Stimulated activated CD4-positive, alpha-beta T cell treated with anti-CD3 and anti-CD28 coated beads, Interleukin-4, amount 100 ng/mL, for 4 hours (primary cell): ENCODE results near the gene STRN3.
"Not testable (repeated sequence)": the region's sequence is repeated elsewhere in the genome, so short reads cannot be mapped to it uniquely, and the experiment has no call there.

Experiments
- DNase-seq, 2 experiments: peaks; one replicate each; pipeline ENCODE4 v3.0.0-alpha.2; 2020

STRN3 gene

GRCh38 chr14:31030469-31030868 is 4.3 kb upstream of the STRN3 start:
- DNase-seq: no peak

- DNase-seq: no peak
These were observed 3.1 kb upstream of the STRN3 start for GRCh38 chr14:31029016-31029970.

GRCh38 chr14:31027847-31028246 is 1.7 kb upstream of the STRN3 start:
- DNase-seq: no peak

DNA sequence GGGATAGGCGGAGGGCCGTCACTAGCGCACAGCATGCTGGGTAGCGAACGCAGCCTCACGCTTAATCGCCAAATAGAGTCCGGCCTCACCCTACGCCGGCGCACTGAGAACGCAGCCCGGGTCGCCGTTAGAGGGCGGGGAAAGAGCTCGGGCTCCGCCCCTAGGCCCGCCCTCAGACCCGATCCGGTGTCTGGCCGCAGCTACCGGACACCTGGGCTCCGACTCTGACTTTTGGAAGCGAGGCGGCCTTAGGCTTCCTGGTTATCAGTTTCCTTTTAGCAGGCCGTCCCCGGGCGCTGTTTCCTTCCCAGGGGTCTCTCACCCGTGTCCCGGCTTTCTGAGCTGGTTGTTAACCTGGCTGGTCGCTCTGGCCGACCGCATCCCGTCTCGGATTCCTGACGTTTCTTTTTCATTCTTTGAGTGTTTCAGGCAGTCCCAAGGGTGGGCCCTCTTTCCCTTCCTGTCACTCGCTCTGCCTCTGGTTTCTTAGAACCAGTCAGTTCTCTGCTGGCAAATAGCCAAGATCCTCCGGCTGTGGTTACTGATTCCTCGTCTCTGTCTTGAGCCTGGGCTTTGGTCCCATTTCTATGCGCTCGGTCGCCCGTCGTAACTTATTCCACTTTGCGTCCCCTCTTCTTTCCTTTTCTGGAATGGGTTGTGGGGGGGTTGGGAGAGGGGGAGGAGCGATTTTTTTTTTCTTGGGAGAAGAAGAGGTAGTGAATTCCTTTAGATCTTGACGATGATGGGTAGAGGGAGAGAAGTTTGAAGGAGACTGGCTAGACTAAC is 464 bp upstream of the STRN3 start:
- peak; percentile 89 to 91 for DNase-seq

- DNase-seq: peak; percentile 28 to 43
These were observed 657 bp downstream of the STRN3 start, which contains the start of gene AP4S1 for GRCh38 chr14:31025367-31026076. AP4S1 (plus strand) TSS chr14:31025649; CDS start chr14:31066197, 40,548 bp downstream.

GRCh38 chr14:31024577-31025366 is 1.4 kb downstream of the STRN3 start:
- DNase-seq: no peak

GRCh38 chr14:31024010-31024480 is 2.1 kb downstream of the STRN3 start:
- no peak for DNase-seq

GRCh38 chr14:31022386-31022785 is 3.8 kb downstream of the STRN3 start:
- no peak for DNase-seq

DNA sequence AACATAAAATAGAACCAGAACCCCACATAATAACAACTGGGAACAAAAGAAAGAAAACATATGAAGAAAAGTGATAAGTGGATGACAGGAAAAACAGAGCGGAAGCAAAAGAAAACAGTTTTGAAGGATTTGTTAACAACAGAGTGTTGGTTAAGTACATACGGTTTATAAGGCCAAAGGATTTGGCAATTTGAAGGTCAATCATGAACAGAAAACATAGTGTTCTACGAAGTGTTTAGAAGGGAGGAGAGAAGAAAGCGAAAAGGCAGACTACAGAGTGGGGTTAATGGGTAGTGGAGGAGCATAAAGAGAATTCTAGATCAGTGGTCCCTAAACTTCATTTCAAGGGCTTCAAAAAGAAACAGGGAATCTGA is 4.6 kb downstream of the STRN3 start:
- no peak for DNase-seq

DNA sequence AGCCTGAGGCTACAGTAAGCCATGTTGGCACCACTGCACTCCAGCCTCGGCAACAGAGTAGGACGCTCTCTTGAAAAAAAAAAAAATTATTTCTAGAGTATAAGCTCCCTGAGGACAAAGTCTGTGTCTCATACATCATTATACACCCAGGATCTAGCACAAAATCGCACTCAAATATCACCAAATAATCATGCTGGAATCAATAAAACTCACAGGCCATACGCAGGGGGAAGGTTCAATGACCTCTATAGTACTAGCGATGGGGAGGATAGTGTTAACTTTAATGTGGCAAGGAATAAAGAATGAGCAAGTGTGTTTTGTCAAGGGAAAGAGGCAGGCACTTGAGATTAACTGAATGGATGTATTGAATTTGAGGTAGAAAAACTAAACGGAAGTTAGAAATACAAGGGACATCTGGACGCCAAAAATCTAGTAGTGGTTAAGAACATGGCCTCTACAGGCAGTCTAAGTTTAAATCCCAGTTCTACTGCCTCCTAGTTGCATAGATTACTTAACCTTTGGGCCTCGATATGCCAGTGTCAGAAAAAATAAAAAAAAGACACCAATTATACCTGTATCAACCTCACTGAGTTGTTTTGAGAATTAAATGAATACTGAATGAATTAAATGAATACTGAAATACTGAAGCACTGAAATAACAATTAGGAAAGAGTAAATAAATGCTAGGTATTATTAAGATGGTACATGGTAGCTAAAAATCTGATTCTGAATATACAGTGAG is 5.2 kb downstream of the STRN3 start:
- no peak for DNase-seq

- no peak for DNase-seq
These were observed 8.0 kb downstream of the STRN3 start for GRCh38 chr14:31018057-31018645.

GRCh38 chr14:31013841-31014240 is 12.3 kb downstream of the STRN3 start:
- DNase-seq: no peak

GRCh38 chr14:31010935-31011334 is 15.2 kb downstream of the STRN3 start:
- DNase-seq: no peak

DNA sequence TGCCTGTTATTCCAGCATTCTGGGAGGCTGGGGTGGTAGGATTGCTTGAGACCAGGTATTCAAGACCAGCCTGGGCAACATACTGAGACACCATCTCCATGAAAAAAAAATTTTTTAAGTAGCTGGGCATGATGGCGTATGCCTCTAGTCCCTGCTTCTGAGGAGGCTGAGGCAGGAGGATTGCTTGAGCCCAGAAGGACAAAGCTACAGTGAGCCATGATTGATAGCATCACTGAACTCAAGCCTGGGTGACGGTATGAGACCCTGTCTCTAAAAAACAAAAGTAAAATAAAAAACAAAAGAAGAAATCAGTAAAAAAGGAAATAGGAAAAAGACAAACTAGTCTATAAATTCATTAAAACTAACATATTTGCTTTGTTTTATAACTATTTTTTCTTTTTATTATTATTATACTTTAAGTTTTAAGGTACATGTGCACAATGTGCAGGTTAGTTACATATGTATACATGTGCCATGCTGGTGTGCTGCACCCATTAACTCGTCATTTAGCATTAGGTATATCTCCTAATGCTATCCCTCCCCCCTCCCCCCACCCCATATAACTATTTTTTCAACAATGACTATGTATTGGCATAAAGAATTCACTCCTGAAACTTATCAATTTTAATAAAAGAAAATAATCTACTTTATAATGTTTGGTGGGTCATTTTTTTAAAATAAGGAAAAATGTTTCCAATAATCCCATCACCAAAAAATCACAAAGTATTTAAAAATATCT is 16.2 kb downstream of the STRN3 start:
- DNase-seq: no peak

- DNase-seq: no peak
These were observed 19.5 kb downstream of the STRN3 start for GRCh38 chr14:31006703-31007102.

DNA sequence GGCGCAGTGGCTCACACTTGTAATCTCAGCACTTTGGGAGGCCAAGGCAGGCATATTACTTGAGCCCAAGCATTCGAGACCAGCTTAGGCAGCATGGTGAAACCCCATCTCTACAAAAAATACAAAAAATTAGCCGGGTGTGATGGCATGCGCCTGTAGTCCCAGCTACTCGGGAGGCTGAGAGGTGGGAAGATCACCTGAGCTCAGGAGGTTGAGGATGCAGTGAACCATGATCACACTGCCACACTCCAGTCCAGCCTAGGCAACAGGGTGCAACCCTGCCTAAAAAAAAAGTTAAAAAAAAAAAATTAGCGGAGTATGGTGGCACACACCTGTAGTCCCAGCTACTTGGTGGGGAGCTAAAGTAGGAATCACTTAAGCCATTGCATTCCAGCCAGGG is 22.2 kb downstream of the STRN3 start:
- DNase-seq: not testable (repeated sequence)

GRCh38 chr14:31003284-31003683 is 22.9 kb downstream of the STRN3 start:
- no peak for DNase-seq

DNA sequence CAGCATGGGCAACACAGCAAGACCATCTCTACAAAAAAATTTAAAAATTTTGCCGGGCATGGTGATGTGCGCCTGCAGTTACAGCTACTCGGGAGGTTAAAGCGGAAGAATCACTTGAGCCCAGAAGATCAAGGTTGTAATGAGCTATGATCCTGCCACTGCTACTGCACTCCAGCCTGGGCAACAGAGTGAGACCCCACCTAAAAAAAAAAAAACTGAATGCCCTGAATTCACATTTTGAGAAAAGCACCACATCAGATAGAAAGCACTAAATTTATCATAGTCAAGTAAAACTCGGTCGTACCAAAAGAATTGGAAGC is 24.9 kb downstream of the STRN3 start:
- DNase-seq: no peak

- DNase-seq: no peak
These were observed 25.4 kb downstream of the STRN3 start for GRCh38 chr14:31000629-31001338.
